WI38 (cell line): ENCODE measurements around the gene HAND2.

Experiments
- H3K4me3 ChIP-seq: 2 replicates; pipeline ENCODE4 v1.5.1; 2011; ENCODE audit warnings: low read depth, mild to moderate bottlenecking, control low read depth, low read length
- TF ChIP-seq, protein P1 (sequence below): IDR thresholded peaks from 2 replicates; pipeline ENCODE4 v1.5.1; 2012; ENCODE audit warnings: low read depth, mild to moderate bottlenecking, control low read depth, low read length

Gene HAND2

GRCh38 chr4:173489514-173489913 lies 40.5 kb downstream of the HAND2 start:
- TF ChIP-seq, protein P1, sequence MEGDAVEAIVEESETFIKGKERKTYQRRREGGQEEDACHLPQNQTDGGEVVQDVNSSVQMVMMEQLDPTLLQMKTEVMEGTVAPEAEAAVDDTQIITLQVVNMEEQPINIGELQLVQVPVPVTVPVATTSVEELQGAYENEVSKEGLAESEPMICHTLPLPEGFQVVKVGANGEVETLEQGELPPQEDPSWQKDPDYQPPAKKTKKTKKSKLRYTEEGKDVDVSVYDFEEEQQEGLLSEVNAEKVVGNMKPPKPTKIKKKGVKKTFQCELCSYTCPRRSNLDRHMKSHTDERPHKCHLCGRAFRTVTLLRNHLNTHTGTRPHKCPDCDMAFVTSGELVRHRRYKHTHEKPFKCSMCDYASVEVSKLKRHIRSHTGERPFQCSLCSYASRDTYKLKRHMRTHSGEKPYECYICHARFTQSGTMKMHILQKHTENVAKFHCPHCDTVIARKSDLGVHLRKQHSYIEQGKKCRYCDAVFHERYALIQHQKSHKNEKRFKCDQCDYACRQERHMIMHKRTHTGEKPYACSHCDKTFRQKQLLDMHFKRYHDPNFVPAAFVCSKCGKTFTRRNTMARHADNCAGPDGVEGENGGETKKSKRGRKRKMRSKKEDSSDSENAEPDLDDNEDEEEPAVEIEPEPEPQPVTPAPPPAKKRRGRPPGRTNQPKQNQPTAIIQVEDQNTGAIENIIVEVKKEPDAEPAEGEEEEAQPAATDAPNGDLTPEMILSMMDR = no peak
- H3K4me3 ChIP-seq = no peak overlapping the region

DNA sequence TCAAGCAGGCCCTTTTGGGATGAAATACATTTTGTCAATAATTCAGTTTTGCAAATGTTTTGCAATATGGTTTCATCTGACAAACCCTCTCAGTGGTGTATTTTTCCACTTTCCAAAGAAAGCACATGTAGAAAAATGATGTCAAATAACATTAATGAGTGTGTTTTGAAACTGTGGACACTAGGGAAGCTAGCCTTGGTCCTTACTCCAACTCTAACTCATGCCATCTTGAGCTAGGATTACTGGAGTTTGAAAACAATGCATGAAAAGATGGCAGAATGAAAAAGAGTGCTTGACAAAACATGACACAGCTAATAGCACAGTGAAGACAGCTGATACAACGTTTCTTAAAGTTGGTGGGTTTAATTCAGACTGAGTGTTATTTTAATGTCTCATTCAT lies 41.4 kb downstream of the HAND2 start:
- TF ChIP-seq, protein P1 = no peak
- H3K4me3 ChIP-seq = no peak overlapping the region

DNA sequence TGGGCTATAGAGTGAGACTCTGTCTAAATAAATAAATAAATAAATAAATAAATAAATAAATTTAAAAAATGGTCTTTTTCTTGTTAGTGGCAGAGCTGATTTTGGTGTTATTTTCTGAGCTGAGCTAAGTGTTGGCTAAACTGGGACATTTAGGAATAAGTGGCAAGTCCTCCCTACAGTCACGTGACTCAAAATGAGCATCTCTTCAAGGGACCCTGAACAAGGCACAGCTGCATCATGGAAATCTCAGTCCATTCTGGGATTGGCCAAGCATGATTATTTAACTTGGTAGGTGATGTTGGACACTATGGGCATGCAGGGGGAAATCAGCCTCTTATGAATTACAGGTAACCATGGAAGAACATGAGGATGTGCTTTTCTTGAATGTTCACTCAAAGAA lies 42.0 kb downstream of the HAND2 start:
- TF ChIP-seq, protein P1 = no peak
- H3K4me3 ChIP-seq = no peak overlapping the region

DNA sequence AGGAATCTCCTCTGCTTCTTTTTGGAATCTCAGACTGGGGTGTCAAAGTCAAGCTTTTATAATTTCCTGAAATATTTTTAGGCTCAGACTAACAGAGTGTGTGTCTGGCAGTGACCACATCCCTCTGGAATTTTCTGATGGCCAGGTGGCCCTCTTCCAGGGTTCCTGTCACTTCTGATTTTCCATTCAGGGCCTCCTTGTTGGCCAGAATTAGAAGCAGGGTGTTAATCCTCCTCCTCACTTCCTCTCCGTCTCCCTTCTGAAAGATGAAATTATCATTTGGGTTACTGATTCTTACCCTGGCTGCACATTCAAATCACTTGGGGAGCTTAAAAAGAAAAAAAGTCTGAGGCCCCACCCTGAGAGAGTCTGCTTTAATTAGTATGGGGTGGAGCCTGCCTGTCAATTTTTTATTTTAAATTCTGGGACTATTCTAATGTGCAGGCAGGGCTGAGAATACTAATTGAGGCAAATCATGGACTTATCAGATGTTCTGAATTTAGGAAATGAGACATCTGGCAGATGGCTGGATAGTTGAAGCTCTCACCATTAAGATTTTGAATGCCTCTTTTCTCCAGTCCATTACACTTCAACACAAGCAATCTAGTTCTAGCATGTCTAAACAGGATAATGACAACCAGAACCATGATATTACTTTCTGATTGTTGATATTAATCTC lies 43.2 kb downstream of the HAND2 start:
- no peak overlapping the region for H3K4me3 ChIP-seq
- TF ChIP-seq, protein P1 = no peak

GRCh38 chr4:173485164-173485563 lies 44.9 kb downstream of the HAND2 start:
- H3K4me3 ChIP-seq = no peak overlapping the region

GRCh38 chr4:173482330-173482931 lies 47.6 kb downstream of the HAND2 start:
- TF ChIP-seq, protein P1 = no peak
- no peak overlapping the region for H3K4me3 ChIP-seq

More at GRCh38 chr4:173485164-173485563, 44.9 kb downstream of the HAND2 start:
- TF ChIP-seq, protein P1 = no peak

DNA sequence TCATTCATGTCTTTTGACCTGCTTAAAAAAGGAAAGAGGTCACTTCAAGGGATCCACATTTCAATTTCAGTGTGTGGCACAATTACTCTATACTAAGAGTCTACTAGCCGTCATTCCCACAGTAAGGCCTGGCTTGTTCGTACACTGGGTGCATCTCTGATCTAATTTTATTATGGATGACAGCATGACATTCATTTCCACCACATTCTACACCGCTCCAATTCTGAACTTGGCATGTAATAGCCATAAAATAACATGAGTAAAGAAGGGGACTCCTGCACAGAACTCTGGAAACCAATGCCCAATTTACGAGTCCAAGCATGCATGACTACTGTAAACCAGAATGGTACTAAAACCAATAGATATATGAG lies 51.1 kb downstream of the HAND2 start:
- no peak overlapping the region for H3K4me3 ChIP-seq
- TF ChIP-seq, protein P1 = no peak
